ENCODE measurements around the gene VTA1.
"Not testable (repeated sequence)": the region's sequence is repeated elsewhere in the genome, so short reads cannot be mapped to it uniquely, and the experiment has no call there.

Gene VTA1

DNA sequence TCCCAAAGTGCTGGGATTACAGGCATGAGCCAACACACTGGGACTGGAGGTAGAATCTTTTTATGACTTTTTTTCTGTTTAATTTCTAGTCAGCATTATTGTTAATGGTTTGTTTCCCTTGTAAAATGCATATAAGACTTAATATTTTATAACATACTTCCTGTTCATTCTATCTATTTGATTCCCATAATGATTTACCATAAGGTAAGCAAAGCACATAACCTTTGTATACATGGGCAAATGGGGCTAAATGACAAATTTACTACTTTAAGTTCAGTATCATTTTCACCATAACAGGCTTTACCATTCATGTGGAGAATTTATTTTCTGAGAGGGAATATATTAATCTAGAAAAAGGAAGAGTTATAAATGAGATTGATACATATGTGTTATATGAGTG lies 24.3 kb downstream of the VTA1 start:
- DNase-seq (ENCODE audit: low read depth in 2 of 2): no peak

DNA sequence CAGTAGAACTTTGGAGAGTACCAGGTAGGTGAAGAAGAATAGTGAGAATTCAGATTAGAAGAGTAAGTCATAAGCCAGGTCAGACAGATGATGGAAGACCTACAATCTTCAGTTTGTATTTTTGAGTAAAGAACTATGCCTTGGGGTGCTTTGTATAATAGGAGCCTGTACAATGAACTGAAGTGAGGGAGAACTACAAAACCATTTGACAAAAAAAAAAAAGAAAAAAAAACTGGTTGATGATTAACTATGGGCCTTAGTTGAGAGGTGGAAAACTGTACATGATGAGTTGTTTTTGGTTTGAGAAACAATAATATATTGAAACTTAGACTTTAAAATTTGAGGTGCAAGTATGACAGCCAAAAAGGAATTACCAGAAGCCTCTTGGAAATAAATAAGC lies 25.7 kb downstream of the VTA1 start:
- no peak for DNase-seq (ENCODE audit: low read depth in 2 of 2)

DNA sequence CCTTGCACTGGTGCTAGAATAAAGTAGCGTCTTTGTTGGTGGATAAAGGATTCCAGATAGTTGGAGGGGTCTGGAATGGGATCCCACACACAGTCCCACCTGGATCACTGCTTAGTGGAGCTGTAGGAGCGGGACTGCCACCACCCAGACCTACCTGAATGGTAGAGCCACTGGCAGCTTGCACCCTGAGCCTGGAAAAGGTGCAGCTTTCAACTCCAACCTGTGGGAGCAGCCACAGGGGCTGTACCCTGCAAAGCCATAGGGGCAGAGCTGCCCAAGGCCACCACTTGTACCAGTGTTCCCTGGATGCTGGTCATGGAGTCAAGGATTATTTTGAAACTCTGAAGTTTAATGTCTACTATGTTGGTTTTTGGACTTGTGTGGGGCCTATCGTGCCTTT lies 26.9 kb downstream of the VTA1 start:
- DNase-seq (ENCODE audit: low read depth in 2 of 2): no peak

DNA sequence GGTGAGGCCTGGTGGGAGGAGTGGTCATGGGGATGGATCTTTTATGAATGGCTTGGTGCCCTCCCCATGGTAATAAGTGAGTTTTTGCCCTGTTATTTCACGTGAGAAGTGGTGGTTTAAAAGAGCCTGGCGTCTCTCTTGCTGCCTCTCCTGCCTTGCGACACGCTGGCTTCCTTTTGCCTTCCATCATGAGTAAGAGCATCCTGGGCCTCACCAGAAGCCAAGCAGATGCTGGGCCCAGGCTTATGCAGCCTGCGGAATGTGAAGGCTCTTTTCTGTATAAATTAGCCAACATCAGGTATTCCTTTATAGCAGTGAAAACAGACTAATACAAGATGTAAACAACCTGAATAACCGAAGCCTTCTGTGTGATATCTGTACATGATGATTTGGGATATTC lies 27.6 kb downstream of the VTA1 start:
- DNase-seq (ENCODE audit: low read depth in 2 of 2): no peak

DNA sequence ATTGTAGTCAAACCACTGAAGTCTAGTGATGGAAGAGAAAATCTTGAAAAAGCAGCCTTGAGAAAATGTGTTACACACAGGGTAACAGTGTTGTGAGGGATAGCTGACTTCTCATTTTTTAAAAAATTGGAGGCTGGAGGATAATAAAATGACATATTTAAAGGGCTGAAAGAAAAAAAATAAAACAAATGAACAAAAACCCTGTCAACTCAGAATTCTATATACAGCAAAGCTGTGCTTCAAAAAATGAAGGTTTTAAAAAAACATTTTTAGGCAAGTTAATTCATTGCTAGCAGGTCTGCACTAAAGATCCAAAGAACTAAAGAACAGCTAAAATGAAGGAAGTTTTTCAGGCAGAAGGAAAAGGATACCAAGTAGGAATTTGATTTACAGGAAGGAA lies 31.1 kb downstream of the VTA1 start:
- no peak for DNase-seq (ENCODE audit: low read depth in 2 of 2)

DNA sequence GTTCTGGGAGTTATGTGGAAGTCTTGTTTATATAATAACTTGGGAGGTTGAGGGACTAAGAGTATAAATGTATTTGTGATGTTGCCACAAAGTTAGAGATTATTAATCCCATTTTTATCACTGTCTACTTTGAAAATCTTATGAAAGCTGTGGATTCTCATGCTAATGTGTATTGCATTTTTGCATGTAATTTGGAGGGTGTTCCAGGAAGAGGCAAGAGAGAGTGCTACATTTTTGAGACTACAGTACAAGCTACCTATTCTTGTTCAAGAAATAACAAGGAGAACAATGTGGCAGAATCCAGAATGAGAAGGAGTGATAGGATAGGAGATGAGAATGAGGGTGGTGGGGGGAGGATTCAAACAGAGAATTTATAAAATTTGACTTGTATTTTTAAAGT lies 34.9 kb downstream of the VTA1 start:
- DNase-seq (ENCODE audit: low read depth in 2 of 2): no peak

DNA sequence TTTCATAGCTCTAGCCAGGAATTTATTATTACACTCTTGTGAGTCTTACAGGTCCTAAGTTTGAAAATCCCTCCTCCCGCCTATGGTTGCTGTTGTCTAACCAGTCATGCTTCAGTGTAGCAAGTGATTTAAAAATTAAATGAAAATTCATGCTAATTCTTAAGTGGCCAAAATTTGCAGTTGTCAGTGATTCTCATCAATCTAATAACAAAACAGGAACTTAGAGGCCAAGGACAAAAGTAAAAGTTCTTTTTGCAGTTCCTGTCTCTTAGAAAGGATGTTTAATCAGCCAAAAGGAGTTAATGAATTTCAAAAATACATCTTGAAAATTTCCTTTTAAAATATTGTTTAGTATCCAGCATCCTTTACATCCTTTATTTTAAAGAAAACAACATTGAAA lies 36.3 kb downstream of the VTA1 start:
- no peak for DNase-seq (ENCODE audit: low read depth in 2 of 2)

DNA sequence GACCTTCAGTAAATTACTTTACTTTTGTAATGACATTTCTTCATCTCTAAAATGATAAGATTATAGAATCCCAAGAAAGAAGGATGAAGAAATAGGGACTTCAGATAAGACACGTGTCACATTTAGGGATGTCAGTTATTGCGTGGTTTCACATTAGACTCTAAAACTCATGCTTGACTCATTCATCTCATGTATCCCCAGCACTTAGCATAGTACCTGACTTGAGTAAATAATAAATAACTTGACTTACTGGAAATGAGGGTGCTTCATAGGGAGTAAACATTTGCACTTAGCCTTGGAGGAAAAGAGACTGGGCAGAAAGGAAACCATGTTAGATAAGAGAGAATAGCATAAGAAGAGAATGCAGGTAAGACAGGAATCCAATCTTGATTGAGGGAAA lies 37.2 kb downstream of the VTA1 start:
- DNase-seq (ENCODE audit: low read depth in 2 of 2): no peak

DNA sequence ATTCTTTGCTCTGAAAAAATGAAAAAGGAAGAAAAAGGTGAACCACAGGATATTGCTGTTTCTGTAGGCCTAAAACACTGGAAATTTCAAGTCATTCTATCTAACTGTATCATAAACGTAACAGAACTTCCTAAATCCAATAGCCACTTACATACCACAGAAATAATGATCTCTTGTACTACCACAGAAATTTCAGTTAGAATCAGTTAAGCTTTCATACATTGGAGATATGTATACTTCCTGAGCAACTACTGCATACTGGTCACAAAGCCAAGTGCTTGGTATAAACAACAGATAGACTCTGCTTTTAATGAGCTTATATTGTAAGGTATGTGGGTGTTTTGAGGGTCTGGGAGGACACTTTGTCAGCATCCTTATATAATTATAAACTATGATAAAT lies 38.6 kb downstream of the VTA1 start:
- DNase-seq (ENCODE audit: low read depth in 2 of 2): no peak

DNA sequence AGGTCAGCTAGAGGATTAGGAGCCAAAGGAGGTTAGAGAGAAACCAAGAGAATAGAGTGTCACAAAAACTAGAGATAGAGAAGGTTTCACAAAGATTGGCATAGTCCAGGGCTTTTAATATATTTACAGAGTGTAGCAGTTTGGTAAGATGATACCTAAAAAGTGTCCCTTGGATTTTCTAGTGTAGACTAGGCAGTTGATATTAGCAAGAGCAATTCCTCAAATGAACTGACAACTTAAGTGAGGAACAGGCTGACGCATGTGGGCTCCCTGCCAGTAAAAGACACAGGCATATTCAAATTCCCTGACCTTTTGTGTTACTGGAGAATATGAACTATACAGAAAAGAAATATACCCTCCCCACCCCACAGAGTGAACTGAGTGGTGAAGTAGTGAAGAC lies 40.1 kb downstream of the VTA1 start:
- no peak for DNase-seq (ENCODE audit: low read depth in 2 of 2)

DNA sequence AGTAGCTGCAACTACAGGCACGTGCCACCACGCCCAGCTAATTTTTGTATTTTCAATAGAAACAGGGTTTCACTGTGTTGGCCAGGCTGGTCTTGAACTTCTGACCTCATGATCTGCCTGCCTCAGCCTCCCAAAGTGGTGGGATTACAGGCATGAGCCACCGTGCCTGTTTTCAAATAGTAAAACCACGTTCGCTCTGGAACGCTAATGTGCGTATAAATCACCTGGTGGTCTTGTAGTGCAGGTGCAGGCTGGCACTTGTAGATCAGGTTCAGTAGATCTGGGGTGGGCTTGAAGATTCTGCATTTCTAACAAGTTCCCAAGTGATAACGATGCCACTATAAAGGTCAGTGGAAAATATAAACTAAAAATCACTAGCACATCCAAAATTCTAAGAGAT lies 41.3 kb downstream of the VTA1 start:
- not testable (repeated sequence) for DNase-seq (ENCODE audit: low read depth in 2 of 2)

DNA sequence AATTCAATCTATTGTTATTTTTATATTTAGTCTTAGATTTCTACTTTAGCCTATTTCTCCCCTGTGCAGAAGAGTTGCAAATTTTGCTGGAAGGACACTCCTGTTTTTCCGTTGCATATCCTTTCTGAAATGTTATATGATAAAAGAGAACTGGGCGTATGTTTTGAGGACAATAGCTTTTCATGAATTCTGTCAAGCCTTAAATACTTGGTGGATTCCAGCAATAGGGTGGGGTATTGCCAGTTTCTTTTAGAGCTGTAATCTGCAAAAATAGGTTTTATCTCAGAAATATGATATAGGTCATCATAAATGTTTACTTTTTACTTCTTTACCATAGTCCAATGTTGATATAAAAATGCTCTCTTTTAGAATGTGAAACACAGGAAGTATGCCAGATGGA lies 42.0 kb downstream of the VTA1 start:
- no peak for DNase-seq (ENCODE audit: low read depth in 2 of 2)

DNA sequence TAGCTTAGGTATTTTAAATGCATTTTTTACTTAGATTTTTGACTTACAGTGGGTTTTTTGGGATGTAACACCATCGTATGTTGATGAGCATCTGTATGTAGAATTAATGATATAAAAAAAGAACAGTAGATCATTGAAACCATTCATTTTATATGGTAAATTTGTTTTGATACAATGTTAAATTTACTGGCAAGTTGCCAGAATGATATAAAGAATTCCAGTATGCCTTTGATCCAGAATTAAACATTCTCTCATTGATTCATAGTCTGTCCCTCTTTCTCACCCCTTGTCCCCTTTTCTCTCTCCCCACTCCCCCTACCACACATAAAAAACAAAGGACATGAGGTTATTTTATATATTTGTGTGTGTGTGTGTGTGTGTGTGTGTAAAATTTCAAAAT lies 45.3 kb downstream of the VTA1 start:
- no peak for DNase-seq (ENCODE audit: low read depth in 2 of 2)

DNA sequence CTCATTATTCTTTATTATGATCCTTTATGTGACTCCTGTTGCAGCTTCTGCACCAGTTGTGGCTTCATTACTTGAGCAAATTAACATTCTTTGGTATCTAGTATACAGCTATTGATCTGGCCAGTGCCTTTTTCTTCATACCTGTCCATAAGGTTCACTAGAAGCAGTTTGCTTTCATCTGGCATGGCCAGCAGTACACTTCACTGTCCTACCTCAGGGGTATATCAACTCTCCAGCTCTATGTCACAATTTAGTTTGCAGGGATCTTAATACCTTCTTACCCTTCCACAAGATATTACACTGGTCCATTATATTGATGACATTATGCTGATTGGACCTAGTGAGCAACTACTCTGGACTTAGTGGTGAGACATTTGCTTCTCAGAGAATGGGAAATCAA lies 46.6 kb downstream of the VTA1 start:
- DNase-seq (ENCODE audit: low read depth in 2 of 2): no peak

DNA sequence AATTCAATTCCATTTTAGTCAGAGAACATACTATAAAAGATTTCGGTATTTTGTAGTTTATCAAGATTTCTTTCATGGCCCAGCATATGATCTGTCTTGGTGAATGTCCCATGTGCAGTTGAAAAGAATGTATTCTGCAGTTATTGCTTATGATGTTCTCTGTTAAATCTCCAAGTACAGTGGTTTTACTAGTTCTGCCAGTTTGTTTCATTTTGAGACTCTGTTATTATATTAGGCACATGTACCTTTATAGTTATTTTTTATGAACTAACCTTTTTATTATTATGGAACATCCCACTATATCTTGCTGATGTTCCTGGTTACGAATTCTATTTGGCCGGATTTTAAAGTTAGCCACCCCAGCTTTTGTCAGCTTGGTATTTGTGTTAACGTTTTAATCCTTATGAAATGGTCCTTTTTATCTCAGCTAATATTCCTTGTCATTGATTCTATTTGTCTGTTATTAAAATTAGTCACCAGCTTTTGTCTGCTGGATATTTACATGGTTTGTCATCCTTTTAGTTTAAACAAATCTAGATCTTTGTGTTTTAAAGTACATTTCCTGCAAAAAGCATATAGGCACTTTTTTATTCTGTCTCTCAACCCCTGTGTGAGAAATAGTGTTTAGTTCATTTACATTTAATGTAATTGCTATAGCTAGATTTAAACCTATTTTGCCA lies 48.9 kb downstream of the VTA1 start:
- DNase-seq (ENCODE audit: low read depth in 2 of 2): no peak

DNA sequence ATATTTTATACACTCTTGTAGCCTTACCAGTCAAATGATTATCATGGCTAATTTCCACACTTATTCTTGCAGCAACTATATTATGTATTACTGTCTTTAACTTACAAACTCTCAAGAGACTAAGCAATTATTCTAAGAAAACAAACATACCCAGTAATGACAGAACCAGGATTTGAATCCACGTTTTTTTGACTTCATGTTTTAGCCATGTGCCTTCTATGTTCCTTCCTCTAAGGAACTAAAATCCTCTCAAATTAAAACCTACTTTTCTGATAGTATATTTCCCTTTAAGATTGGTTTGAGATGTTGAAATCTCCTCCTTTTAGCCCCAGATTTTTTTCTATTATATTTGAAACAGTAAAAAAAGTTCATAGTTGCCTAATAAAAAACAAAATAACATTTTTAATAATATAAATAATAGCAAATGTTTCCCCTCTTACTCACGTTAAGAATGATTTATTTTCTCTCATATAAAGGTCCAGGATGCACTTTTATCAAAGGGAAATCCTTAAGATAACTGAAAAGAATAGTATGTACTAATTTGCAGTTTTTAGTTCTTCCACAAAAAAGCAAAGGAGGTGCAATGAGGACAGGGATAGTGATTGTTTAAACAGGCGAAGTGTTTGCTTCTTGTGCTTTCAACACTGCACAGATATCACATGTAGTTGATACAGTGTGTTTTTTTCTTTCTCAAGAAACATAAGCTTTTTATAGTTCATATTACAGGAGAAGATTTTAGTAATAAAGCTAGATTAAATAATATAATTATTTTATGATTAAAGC lies 54.0 kb downstream of the VTA1 start:
- no peak for DNase-seq (ENCODE audit: low read depth in 2 of 2)

DNA sequence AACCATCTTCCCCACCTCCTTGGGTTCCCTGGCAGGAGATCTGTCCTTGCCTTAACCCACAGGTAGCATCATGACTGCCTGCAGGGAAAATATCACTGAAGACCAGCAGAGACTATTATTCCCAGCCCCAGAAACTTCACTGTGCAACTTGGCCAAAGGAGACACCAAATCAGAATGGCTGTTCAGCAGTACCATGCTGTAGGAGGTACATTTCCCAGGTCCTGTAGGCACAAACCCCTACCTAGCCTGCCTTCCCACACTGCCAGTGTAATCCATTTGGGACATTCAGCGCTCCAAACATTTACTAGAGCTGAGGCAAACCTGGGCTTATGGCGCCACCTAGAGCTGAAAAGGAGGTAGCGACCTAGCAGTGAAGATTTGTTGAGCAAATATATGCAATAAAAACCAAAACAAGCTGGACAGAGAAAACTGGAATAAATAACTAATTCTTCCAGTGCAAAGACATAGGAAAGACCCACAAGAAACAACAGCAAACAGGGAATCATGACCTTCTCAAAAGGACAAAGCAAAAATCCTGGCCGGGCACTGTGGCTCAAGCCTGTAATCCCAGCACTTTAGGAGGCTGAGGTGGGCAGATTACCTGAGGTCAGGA lies 60.3 kb downstream of the VTA1 start:
- peak; percentile 9 to 25 for DNase-seq (ENCODE audit: low read depth in 2 of 2)

DNA sequence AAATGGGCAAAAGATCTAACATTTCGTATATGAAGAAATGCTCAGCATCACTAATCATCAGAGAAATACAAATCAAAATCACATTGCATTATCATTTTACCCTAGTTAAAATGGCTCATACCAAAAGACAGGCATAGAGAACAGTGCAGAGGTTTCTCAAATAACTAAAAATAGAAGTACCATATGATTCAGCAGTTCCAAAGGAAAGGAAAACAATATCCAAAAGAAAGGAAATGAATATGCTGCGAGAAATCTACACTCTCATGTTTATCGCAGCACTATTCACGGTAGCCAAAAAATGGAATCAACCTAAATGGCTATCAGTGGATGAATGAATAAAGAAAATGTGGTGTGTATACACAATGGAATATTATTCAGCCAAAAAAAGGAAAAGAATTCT lies 63.5 kb downstream of the VTA1 start:
- no peak for DNase-seq (ENCODE audit: low read depth in 2 of 2)

DNA sequence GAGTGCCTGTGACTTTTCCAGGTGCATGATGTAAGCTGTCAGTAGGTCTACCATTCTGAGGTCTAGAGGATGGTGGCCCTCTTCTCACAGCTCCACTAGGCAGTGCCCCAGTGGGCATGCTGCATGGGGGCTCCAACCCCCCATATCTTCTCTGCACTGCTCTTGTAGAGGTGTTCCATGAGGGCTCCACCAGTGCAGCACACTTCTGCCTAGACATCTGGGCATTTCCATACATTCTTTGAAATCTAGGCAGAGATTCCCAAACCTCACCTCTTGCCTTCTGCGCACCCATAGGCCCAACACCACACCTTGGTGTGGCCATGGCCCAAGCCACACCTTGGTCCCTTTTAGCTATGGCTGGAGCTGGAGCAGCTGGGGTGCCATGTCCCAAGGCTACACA lies 66.3 kb downstream of the VTA1 start:
- DNase-seq (ENCODE audit: low read depth in 2 of 2): no peak

DNA sequence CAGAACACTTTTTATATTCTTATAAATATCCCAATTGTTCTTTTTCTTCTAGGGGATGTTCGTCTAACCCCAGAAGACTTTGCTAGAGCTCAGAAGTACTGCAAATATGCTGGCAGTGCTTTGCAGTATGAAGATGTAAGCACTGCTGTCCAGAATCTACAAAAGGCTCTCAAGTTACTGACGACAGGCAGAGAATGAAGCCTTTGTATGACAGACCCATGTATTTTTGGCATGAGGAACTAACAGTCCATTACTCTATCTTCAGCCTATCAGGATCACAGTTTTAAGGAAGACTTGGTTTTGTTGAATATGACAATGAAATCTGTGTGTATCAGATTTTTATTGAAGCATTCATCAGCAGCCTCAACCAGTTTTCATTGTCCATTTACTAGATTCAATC lies 71.4 kb downstream of the VTA1 start:
- DNase-seq (ENCODE audit: low read depth in 2 of 2): no peak

DNA sequence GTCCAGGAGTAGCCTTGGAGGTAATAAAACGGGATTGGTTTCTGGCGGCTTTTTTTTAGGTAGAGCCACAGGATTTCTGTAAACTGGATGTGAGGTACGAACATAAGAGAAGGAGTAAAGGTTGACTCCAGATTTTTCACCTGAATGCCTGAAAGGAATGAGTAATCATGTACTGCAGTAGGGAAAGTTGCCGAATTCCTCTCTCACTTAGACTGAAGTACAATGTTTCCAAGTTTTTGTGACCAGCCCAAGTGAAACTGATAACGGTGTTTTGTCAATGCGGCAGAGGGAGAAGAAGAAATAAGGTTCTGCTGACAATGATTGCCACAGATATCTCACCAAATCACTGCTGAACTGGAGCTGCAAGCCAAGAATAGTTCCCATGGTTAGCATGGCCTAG lies 75.0 kb downstream of the VTA1 start:
- no peak for DNase-seq (ENCODE audit: low read depth in 2 of 2)

DNA sequence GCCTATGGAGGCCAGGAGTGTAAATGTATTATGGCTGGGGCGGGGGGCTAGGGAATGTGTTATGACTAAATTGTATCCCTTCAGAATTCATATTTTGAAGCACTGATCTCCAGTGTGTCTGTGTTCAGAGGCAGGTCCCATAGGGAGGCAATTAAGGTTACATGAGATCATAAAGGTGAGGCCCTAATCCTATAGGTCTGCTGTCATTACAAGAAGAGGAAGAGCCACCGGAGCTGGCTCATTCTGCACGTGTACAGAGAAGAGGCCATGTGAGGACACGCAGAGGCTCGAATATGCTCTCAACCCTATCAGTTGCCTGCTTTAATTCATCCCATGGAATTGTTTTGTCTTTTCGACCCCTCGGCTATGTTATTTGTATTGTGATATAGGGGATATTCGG lies 76.9 kb downstream of the VTA1 start:
- no peak for DNase-seq (ENCODE audit: low read depth in 2 of 2)

DNA sequence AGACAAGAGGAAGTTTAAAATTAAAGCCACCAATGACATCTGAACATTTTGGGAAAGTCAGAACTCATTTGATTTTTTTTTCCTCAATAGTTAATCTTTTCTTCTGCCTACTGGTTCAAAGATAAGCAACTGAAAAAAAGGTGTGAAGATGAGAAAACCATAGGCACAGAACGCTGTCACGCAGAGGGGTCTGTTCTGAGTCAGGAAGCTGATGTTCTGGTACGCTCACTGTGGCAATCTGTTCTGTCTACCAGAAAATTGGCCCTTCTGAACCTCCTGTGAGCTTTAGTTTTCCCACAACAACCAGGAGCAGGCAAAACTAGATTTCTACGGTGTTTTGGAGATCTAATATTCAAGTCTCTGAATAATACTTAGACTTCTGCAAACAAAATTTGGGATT lies 78.1 kb downstream of the VTA1 start:
- DNase-seq (ENCODE audit: low read depth in 2 of 2): no peak
